ENCODE measurements around the gene ZNF496. TPM values are rescaled to one million over a fixed set of nuclear protein-coding genes. Genes with fewer than 3 reads are reported as not detected.

The ZNF496 gene
- total and polyA plus RNA-seq, 2 of the 4 experiments (the other 2 are of a cell fraction), result 11.7 to 16.2 TPM

- TF ChIP-seq, protein P1, sequence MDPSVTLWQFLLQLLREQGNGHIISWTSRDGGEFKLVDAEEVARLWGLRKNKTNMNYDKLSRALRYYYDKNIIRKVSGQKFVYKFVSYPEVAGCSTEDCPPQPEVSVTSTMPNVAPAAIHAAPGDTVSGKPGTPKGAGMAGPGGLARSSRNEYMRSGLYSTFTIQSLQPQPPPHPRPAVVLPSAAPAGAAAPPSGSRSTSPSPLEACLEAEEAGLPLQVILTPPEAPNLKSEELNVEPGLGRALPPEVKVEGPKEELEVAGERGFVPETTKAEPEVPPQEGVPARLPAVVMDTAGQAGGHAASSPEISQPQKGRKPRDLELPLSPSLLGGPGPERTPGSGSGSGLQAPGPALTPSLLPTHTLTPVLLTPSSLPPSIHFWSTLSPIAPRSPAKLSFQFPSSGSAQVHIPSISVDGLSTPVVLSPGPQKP (IDR thresholded peaks at IDR 0.05; ENCODE audit: borderline replicate concordance, low read depth, low read length), result no peak
- no peak for TF ChIP-seq BHLHE40 (IDR thresholded peaks at IDR 0.05; ENCODE audit: low read depth, low read length)
These were observed 35.0 kb downstream of the ZNF496 start (continued) for GRCh38 chr1:247296599-247297180.

- WGBS, 2 experiments (ENCODE audit: extremely low coverage in 2 of 2, insufficient read length in 1 of 2), result no CpG with 5 or more reads among the region's 5 CpGs
- ATAC-seq (ENCODE audit: low read depth), result no peak
- Histone ChIP-seq H2AK9ac (replicated peaks; ENCODE audit: low read depth, low read length, poor library complexity) (no peak overlapping the region), H3K9me1 (ENCODE audit: insufficient read depth, low read length) (peaks cover 8% of the 10 kb centered on the region; the same call in 1 of the 2 replicates), H3K27me3 (ENCODE audit: control insufficient read depth, insufficient read depth, low read length) (no peaks in the 10 kb centered on the region), H3K4ac (ENCODE audit: low read depth, low read length) (no peak overlapping the region), H4K91ac (ENCODE audit: insufficient read depth, low read depth, low read length) (no peak overlapping the region), H2BK120ac (ENCODE audit: low read depth, low read length) (no peak overlapping the region), H3K4me3 (ENCODE audit: insufficient read depth, low read depth, low read length) (no peak overlapping the region), H3K9ac (ENCODE audit: low read depth, low read length) (no peak overlapping the region), H3K79me1 (ENCODE audit: low read depth in 1 of 2, low read length in 2 of 2) (no peaks in the 10 kb centered on the region), H2AFZ (replicated peaks; ENCODE audit: low read length, poor library complexity) (no peak overlapping the region), H3K27ac (ENCODE audit: insufficient read depth, low read length) (no peak overlapping the region), H2BK15ac (ENCODE audit: low read depth, low read length) (no peak overlapping the region), H4K20me1 (ENCODE audit: insufficient read depth, low read length) (peaks cover 4% of the 10 kb centered on the region; the same call in 1 of the 2 replicates), H2AK5ac (ENCODE audit: low read depth, low read length) (no peak overlapping the region), H3K18ac (ENCODE audit: low read depth, low read length) (no peak overlapping the region), H3K4me1 (ENCODE audit: control insufficient read depth, insufficient read depth, low read length) (peaks cover 10% of the 10 kb centered on the region), H4K8ac (ENCODE audit: low read depth in 2 of 2, low read length in 2 of 2) (no peak overlapping the region), H4K5ac (ENCODE audit: low read depth, low read length) (no peak overlapping the region), H3K23ac (ENCODE audit: low read depth, low read length) (no peak overlapping the region), H3K56ac (ENCODE audit: extremely low read depth, insufficient read depth, low read length) (no peak overlapping the region), H3K14ac (replicated peaks; ENCODE audit: low read depth, low read length) (no peak overlapping the region), H2BK5ac (ENCODE audit: low read depth, low read length, poor library complexity, severe bottlenecking) (no peak overlapping the region), H2BK20ac (ENCODE audit: low read depth, low read length) (no peak overlapping the region), H3K36me3 (ENCODE audit: control insufficient read depth, insufficient read depth, low read length) (peaks cover 23% of the 10 kb centered on the region), H3K9me3 (ENCODE audit: control insufficient read depth, insufficient read depth, low read length) (no peaks in the 10 kb centered on the region), H3K4me2 (ENCODE audit: low read depth, low read length) (no peak overlapping the region)
- POLR2A ChIA-PET (ENCODE audit: unreplicated experiment), result no interaction called here
- BruUV-seq (replicated peaks), result no TSS peak
- intact Hi-C loops (cut with micrococcal nuclease) (loop anchor here (10.0 kb wide), 1 partner anchor 191 kb away; the partner anchor contains the start of gene ZNF669), in situ Hi-C loops (cut with MboI; ENCODE audit: low sequenced_read_pairs) (no loop called here), dilution Hi-C loops (cut with HindIII; ENCODE audit: low sequenced_read_pairs, unreplicated experiment) (no loop called here)
- peak; percentile 17 for DNase-seq
- CTCF ChIA-PET, result no interaction called here
- TF ChIP-seq MXI1 (IDR thresholded peaks at IDR 0.05; ENCODE audit: borderline replicate concordance, low read depth, low read length) (no peak), FOS (IDR thresholded peaks at IDR 0.05; ENCODE audit: low read depth, low read length) (no peak), CTCF (conservative IDR thresholded peaks at IDR 0.05; ENCODE audit: low read depth, low read length) (no peak), USF2 (IDR thresholded peaks at IDR 0.05; ENCODE audit: low read depth, low read length) (no peak), MAZ (IDR thresholded peaks at IDR 0.05; ENCODE audit: borderline replicate concordance, low read depth, low read length) (no peak), SMC3 (IDR thresholded peaks at IDR 0.05; ENCODE audit: low read depth, low read length) (no peak), BHLHE40 (IDR thresholded peaks at IDR 0.05; ENCODE audit: low read depth, low read length) (no peak), RFX5 (IDR thresholded peaks at IDR 0.05; ENCODE audit: low read depth, low read length) (no peak), RAD21 (IDR thresholded peaks at IDR 0.05; ENCODE audit: low read length) (no peak)
- TF ChIP-seq, protein P1 (IDR thresholded peaks at IDR 0.05; ENCODE audit: borderline replicate concordance, low read depth, low read length), result no peak
These were observed 35.9 kb downstream of the ZNF496 start for GRCh38 chr1:247295746-247296145.
